Right atrium auricular region (tissue), 2 donors: Measurements from ENCODE around the gene GPC1. TPM values are rescaled to one million over a fixed set of nuclear protein-coding genes. Genes with fewer than 3 reads are reported as not detected.

Source experiments
- DNase-seq: peaks from one replicate; pipeline ENCODE4 v3.0.0-alpha.2; 2019; ENCODE audit warnings: low spot score
- H3K27ac ChIP-seq, 2 donors: fragments of 200-600 bp; sonication (generic); 1 replicate in 1 of 2; 2 replicates in 1 of 2; pipeline ENCODE4 v1.5.1; 2016 to 2019
- H3K27me3 ChIP-seq, 2 donors: fragments of 200-600 bp; sonication (generic); one replicate each; pipeline versions ENCODE4 v1.5.1 to v1.6.0; 2017 to 2019
- H3K36me3 ChIP-seq: fragments of 200-600 bp; sonication (generic); one replicate; pipeline ENCODE4 v1.5.1; 2016
- H3K4me1 ChIP-seq, 2 donors: fragments of 200-600 bp; sonication (generic); one replicate each; pipeline versions ENCODE4 v1.5.1 to v1.6.0; 2017 to 2019
- H3K4me3 ChIP-seq, 2 donors: fragments of 200-600 bp; sonication (generic); 1 replicate in 1 of 2; 2 replicates in 1 of 2; pipeline ENCODE4 v1.5.1; 2017 to 2019; ENCODE audit warnings: mild to moderate bottlenecking in 1 of 2, moderate library complexity in 1 of 2
- H3K9me3 ChIP-seq, 2 donors: fragments of 200-600 bp; sonication (generic); one replicate each; pipeline ENCODE4 v1.5.1; 2019
- total RNA-seq, 2 donors: library from RNA; depleted of rRNA; stranded (reverse); fragments of >200 nt; gene quantifications; one replicate each; pipeline ENCODE4 v1.1.0, GENCODE V29; 2016
- TF ChIP-seq, protein P1 (sequence below), 2 donors: fragments of 200-600 bp; sonication (generic); IDR thresholded peaks; one replicate each; pipeline ENCODE4 v1.5.1; 2019; ENCODE audit warnings: antibody characterized with exemption in 2 of 2

The GPC1 gene
- total RNA-seq, 2 donors from 2014 or later, result 77.4 to 103 TPM

DNA sequence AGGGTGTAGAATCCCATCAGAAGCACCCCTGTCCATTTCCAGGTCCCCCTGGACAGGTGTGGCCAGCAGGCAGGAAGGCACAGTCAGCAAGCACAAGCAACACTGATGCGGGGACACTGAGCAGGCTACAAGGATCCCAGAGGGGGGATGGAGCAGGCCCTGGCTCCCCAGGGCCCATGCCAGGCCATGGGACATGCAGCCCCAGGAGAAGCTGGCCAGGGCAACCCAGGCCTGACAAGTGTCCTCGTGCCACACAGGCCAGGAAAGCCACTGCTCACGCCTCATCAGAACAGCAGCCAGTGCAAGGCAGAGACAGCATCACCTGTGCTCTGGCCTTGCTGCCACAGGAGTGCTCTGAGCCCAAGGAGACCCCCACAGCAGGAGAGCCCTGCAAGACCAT lies 14.1 kb upstream of the GPC1 start:
- Histone ChIP-seq H3K27me3 (no peaks in the 10 kb centered on the region), H3K4me1 (no peaks in the 10 kb centered on the region), H3K27ac (no peak overlapping the region), H3K36me3 (no peaks in the 10 kb centered on the region), H3K9me3 (peaks cover 0 to 23% of the 10 kb centered on the region in 2 donors), H3K4me3 (no peak overlapping the region)
- TF ChIP-seq, protein P1, sequence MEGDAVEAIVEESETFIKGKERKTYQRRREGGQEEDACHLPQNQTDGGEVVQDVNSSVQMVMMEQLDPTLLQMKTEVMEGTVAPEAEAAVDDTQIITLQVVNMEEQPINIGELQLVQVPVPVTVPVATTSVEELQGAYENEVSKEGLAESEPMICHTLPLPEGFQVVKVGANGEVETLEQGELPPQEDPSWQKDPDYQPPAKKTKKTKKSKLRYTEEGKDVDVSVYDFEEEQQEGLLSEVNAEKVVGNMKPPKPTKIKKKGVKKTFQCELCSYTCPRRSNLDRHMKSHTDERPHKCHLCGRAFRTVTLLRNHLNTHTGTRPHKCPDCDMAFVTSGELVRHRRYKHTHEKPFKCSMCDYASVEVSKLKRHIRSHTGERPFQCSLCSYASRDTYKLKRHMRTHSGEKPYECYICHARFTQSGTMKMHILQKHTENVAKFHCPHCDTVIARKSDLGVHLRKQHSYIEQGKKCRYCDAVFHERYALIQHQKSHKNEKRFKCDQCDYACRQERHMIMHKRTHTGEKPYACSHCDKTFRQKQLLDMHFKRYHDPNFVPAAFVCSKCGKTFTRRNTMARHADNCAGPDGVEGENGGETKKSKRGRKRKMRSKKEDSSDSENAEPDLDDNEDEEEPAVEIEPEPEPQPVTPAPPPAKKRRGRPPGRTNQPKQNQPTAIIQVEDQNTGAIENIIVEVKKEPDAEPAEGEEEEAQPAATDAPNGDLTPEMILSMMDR (IDR thresholded peaks at IDR 0.05), result no peak
- no peak for DNase-seq

GRCh38 chr2:240422658-240423329 lies 12.7 kb upstream of the GPC1 start:
- no peak overlapping the region for H3K4me3 ChIP-seq
- H3K27me3 ChIP-seq, result no peaks in the 10 kb centered on the region
- no peaks in the 10 kb centered on the region for H3K4me1 ChIP-seq
- no peaks in the 10 kb centered on the region for H3K36me3 ChIP-seq
- peaks cover 0 to 23% of the 10 kb centered on the region in 2 donors for H3K9me3 ChIP-seq
- no peak overlapping the region for H3K27ac ChIP-seq
- no peak for DNase-seq
- TF ChIP-seq, protein P1 (IDR thresholded peaks at IDR 0.05), result no peak

DNA sequence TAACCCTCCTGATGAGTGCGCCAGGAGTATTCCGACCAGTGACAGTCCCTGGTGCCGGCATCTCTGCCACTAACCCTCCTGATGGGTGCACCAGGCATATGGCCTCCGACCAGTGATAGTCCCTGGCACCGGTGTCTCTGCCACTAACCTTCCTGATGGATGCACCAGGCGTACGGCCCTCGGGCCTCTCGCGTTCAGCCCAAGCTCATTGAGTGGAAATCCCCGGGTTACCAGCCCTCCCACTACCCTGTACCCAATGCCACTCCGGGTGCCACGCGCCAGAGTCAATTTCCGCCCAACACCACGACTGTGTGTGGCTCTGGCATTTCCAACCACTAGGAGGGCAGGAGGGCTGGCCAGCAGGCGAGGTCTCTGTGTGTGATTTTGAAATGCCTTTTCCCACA lies 11.7 kb upstream of the GPC1 start:
- H3K4me1 ChIP-seq, result no peaks in the 10 kb centered on the region
- TF ChIP-seq, protein P1 (IDR thresholded peaks at IDR 0.05), result no peak
- no peak for DNase-seq
- peaks cover 0 to 20% of the 10 kb centered on the region in 2 donors for H3K9me3 ChIP-seq
- H3K27ac ChIP-seq, result no peak overlapping the region
- no peaks in the 10 kb centered on the region for H3K36me3 ChIP-seq
- no peak overlapping the region for H3K4me3 ChIP-seq
- H3K27me3 ChIP-seq, result no peaks in the 10 kb centered on the region

GRCh38 chr2:240424341-240425235 lies 10.9 kb upstream of the GPC1 start:
- H3K27me3 ChIP-seq, result no peaks in the 10 kb centered on the region
- H3K9me3 ChIP-seq, result peaks cover 0 to 15% of the 10 kb centered on the region in 2 donors
- no peak overlapping the region for H3K27ac ChIP-seq
- TF ChIP-seq, protein P1 (IDR thresholded peaks at IDR 0.05), result no peak
- H3K36me3 ChIP-seq, result no peaks in the 10 kb centered on the region
- DNase-seq, result no peak
- no peaks in the 10 kb centered on the region for H3K4me1 ChIP-seq
- no peak overlapping the region for H3K4me3 ChIP-seq

GRCh38 chr2:240425236-240425615 lies 10.2 kb upstream of the GPC1 start:
- Histone ChIP-seq H3K4me1 (no peaks in the 10 kb centered on the region), H3K9me3 (peaks cover 0 to 15% of the 10 kb centered on the region in 2 donors), H3K36me3 (no peaks in the 10 kb centered on the region), H3K4me3 (no peak overlapping the region), H3K27ac (no peak overlapping the region), H3K27me3 (no peaks in the 10 kb centered on the region)
- TF ChIP-seq, protein P1 (IDR thresholded peaks at IDR 0.05), result no peak
- no peak for DNase-seq
